WTC11 (cell line): ENCODE measurements around the gene PTPRN2. TPM values are rescaled to one million over a fixed set of nuclear protein-coding genes. Genes with fewer than 3 reads are reported as not detected.

ENCODE experiments used
- ATAC-seq: fragments of 200-7000 bp; cut with Tn5 transposase; 2 replicates; pipeline ENCODE4 v1.10.0; 2021; ENCODE audit warnings: mild to moderate bottlenecking, moderate library complexity
- CTCF ChIA-PET: fragments of 300-600 bp; sonication (Branson Sonifier 250); formaldehyde crosslinking; loops from one replicate; lab custom pipeline; 2021; ENCODE audit warnings: antibody characterized with exemption; lab: Charles Lee
- POLR2A ChIA-PET: fragments of 350-600 bp; sonication (Branson Sonifier 250); formaldehyde crosslinking; loops from one replicate; lab custom pipeline; 2021; ENCODE audit warnings: antibody characterized with exemption; lab: Charles Lee
- DNase-seq: peaks from one replicate; pipeline ENCODE4 v3.0.0; 2021; ENCODE audit warnings: low spot score
- H3K27ac Mint-ChIP-seq: 2 replicates; pipeline ENCODE4 v1.8.0; 2021; ENCODE audit warnings: mixed read lengths
- H3K27me3 Mint-ChIP-seq: 2 replicates; pipeline ENCODE4 v1.8.0; 2021; ENCODE audit warnings: low read depth, mild to moderate bottlenecking, moderate library complexity, mixed read lengths
- H3K36me3 Mint-ChIP-seq: 2 replicates; pipeline ENCODE4 v1.8.0; 2021; ENCODE audit warnings: mixed read lengths
- H3K4me1 Mint-ChIP-seq: 2 replicates; pipeline ENCODE4 v1.8.0; 2022; ENCODE audit warnings: mixed read lengths
- H3K4me3 Mint-ChIP-seq: 2 replicates; pipeline ENCODE4 v1.8.0; 2021; ENCODE audit warnings: mild to moderate bottlenecking, moderate library complexity, mixed read lengths
- H3K9me3 Mint-ChIP-seq: 2 replicates; pipeline ENCODE4 v1.8.0; 2021; ENCODE audit warnings: mixed read lengths
- CBFB ChIP-seq: sonication (generic); formaldehyde crosslinking; IDR thresholded peaks from 2 replicates; pipeline ENCODE4 v1.8.1; 2022; ENCODE audit warnings: mild to moderate bottlenecking, low read depth, missing genetic modification reagents
- ELF4 ChIP-seq: sonication (generic); formaldehyde crosslinking; IDR thresholded peaks from 2 replicates; pipeline ENCODE4 v1.8.1; 2022; ENCODE audit warnings: low read depth, mild to moderate bottlenecking, moderate library complexity, missing genetic modification reagents
- RELA ChIP-seq: sonication (generic); formaldehyde crosslinking; IDR thresholded peaks from 2 replicates; pipeline ENCODE4 v1.8.1; 2022; ENCODE audit warnings: missing genetic modification reagents, mild to moderate bottlenecking, borderline replicate concordance
- SMAD4 ChIP-seq: sonication (generic); formaldehyde crosslinking; IDR thresholded peaks from 2 replicates; pipeline ENCODE4 v1.8.0; 2022; ENCODE audit warnings: mild to moderate bottlenecking, missing genetic modification reagents
- TEAD1 ChIP-seq: sonication (generic); formaldehyde crosslinking; IDR thresholded peaks from 2 replicates; pipeline ENCODE4 v1.8.0; 2022; ENCODE audit warnings: mild to moderate bottlenecking, missing genetic modification reagents
- ZBTB21 ChIP-seq: sonication (generic); formaldehyde crosslinking; IDR thresholded peaks from 2 replicates; pipeline ENCODE4 v1.8.1; 2023; ENCODE audit warnings: mild to moderate bottlenecking, missing genetic modification reagents, borderline replicate concordance
- ZNF138 ChIP-seq: sonication (generic); formaldehyde crosslinking; conservative IDR thresholded peaks from 2 replicates; pipeline ENCODE4 v1.8.1; 2022; ENCODE audit warnings: mild to moderate bottlenecking, moderate library complexity, missing genetic modification reagents
- total RNA-seq: library from RNA; stranded (reverse); gene quantifications from 3 replicates; pipeline ENCODE4 v1.2.3, GENCODE V29; 2021
- TF ChIP-seq, protein P1 (sequence below): sonication (generic); formaldehyde crosslinking; IDR thresholded peaks from 2 replicates; pipeline ENCODE4 v1.8.0; 2023; ENCODE audit warnings: mild to moderate bottlenecking, missing genetic modification reagents
- TF ChIP-seq, protein P2 (sequence below): sonication (generic); formaldehyde crosslinking; IDR thresholded peaks from 2 replicates; pipeline ENCODE4 v1.8.0; 2022; ENCODE audit warnings: mild to moderate bottlenecking, missing genetic modification reagents
- TF ChIP-seq, protein P3 (sequence below): fragments of 200-600 bp; IDR thresholded peaks from 2 replicates; pipeline ENCODE4 v1.8.0; 2022; ENCODE audit warnings: antibody characterized with exemption
- TF ChIP-seq, protein P4 (sequence below): sonication (generic); formaldehyde crosslinking; IDR thresholded peaks from 2 replicates; pipeline ENCODE4 v1.8.0; 2023; ENCODE audit warnings: missing genetic modification reagents
- TF ChIP-seq, protein P5 (sequence below): sonication (generic); formaldehyde crosslinking; IDR thresholded peaks from 2 replicates; pipeline ENCODE4 v1.8.0; 2022; ENCODE audit warnings: mild to moderate bottlenecking, missing genetic modification reagents
- TF ChIP-seq, protein P6 (sequence below): sonication (generic); formaldehyde crosslinking; IDR thresholded peaks from 2 replicates; pipeline ENCODE4 v1.8.0; 2022; ENCODE audit warnings: mild to moderate bottlenecking, missing genetic modification reagents
- TF ChIP-seq, protein P7 (sequence below): sonication (generic); formaldehyde crosslinking; conservative IDR thresholded peaks from 2 replicates; pipeline ENCODE4 v1.8.1; 2023; ENCODE audit warnings: mild to moderate bottlenecking, low read depth, missing genetic modification reagents, moderate library complexity

Gene PTPRN2
- total RNA-seq, 1 experiment from 2014 or later, result 4.7 TPM

DNA sequence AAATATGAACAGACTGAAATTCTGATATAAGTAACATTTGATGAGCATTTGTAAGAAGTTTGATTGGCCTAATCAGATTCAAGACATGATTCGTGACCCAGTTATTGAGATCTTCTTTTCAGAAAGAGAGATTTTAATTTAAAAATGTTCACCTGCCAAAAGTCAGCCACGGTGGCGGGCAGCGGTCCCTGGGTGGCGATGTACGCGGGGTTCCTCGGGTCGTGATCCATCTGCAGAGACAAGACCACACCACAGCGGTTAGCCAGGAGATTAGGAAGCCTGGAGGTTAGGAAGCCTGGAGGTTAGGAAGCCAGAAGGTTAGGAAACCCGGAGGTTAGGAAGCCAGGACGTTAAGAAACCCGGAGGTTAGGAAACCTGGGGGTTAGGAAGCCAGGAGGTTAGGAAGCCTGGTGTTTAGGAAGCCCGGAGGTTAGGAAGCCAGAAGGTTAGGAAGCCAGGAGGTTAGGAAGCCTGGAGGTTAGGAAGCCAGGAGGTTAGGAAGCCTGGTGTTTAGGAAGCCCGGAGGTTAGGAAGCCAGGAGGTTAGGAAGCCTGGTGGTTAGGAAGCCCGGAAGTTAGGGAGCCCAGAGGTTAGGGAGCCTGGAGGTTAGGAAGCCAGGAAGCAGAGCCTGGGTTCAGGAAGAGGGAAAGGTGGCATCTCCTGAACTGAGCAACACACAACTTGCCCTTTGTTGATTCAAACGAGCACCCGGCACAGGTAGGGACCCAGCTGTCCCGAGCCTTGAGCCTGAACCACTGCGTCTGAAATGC lies 992.4 kb downstream of the PTPRN2 start (continued):
- TF ChIP-seq, protein P1, sequence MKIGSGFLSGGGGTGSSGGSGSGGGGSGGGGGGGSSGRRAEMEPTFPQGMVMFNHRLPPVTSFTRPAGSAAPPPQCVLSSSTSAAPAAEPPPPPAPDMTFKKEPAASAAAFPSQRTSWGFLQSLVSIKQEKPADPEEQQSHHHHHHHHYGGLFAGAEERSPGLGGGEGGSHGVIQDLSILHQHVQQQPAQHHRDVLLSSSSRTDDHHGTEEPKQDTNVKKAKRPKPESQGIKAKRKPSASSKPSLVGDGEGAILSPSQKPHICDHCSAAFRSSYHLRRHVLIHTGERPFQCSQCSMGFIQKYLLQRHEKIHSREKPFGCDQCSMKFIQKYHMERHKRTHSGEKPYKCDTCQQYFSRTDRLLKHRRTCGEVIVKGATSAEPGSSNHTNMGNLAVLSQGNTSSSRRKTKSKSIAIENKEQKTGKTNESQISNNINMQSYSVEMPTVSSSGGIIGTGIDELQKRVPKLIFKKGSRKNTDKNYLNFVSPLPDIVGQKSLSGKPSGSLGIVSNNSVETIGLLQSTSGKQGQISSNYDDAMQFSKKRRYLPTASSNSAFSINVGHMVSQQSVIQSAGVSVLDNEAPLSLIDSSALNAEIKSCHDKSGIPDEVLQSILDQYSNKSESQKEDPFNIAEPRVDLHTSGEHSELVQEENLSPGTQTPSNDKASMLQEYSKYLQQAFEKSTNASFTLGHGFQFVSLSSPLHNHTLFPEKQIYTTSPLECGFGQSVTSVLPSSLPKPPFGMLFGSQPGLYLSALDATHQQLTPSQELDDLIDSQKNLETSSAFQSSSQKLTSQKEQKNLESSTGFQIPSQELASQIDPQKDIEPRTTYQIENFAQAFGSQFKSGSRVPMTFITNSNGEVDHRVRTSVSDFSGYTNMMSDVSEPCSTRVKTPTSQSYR, result no peak
- TF ChIP-seq, protein P2, sequence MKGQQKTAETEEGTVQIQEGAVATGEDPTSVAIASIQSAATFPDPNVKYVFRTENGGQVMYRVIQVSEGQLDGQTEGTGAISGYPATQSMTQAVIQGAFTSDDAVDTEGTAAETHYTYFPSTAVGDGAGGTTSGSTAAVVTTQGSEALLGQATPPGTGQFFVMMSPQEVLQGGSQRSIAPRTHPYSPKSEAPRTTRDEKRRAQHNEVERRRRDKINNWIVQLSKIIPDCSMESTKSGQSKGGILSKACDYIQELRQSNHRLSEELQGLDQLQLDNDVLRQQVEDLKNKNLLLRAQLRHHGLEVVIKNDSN (CRISPR knock-in tag), result peak; percentile 32; the same call in 1 of the 2 replicates
- TF ChIP-seq, protein P3, sequence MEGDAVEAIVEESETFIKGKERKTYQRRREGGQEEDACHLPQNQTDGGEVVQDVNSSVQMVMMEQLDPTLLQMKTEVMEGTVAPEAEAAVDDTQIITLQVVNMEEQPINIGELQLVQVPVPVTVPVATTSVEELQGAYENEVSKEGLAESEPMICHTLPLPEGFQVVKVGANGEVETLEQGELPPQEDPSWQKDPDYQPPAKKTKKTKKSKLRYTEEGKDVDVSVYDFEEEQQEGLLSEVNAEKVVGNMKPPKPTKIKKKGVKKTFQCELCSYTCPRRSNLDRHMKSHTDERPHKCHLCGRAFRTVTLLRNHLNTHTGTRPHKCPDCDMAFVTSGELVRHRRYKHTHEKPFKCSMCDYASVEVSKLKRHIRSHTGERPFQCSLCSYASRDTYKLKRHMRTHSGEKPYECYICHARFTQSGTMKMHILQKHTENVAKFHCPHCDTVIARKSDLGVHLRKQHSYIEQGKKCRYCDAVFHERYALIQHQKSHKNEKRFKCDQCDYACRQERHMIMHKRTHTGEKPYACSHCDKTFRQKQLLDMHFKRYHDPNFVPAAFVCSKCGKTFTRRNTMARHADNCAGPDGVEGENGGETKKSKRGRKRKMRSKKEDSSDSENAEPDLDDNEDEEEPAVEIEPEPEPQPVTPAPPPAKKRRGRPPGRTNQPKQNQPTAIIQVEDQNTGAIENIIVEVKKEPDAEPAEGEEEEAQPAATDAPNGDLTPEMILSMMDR, result no peak
- TF ChIP-seq ELF4, result no peak
- TF ChIP-seq, protein P4, sequence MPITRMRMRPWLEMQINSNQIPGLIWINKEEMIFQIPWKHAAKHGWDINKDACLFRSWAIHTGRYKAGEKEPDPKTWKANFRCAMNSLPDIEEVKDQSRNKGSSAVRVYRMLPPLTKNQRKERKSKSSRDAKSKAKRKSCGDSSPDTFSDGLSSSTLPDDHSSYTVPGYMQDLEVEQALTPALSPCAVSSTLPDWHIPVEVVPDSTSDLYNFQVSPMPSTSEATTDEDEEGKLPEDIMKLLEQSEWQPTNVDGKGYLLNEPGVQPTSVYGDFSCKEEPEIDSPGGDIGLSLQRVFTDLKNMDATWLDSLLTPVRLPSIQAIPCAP (CRISPR knock-in tag), result no peak
- TF ChIP-seq, protein P5, sequence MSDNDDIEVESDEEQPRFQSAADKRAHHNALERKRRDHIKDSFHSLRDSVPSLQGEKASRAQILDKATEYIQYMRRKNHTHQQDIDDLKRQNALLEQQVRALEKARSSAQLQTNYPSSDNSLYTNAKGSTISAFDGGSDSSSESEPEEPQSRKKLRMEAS (CRISPR knock-in tag), result 0 out of 2 replicates have a peak, but pooled peaks have one; percentile 29
- TF ChIP-seq SMAD4 (CRISPR knock-in tag), result peak; percentile 80; the same call in 1 of the 2 replicates
- TF ChIP-seq, all 79 proteins: peak for 5

DNA sequence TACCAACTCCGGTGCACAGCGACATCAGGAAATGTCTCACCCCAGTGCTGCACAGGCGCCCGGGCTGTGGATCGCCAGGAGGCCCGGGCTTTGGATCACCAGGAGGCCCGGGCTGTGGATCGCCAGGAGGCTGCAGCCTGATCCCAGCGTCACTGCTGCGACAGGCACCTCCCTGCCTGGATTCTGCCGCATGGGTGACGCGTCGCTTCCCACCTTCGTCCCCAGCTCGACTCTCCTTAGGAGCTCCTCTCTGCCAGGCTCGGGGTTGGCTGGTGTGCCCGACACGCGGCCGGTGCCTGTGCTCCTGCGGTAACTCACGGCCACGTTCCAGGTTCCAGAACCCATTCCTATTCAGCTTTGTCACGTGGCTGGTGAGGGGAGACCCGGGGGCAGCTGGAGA lies 993.3 kb downstream of the PTPRN2 start:
- Mint-ChIP-seq H3K9me3 (peaks cover 36% of the 10 kb centered on the region), H3K4me3 (no peak overlapping the region), H3K27me3 (peaks cover 100% of the 10 kb centered on the region), H3K36me3 (peaks cover 31% of the 10 kb centered on the region), H3K27ac (no peak overlapping the region), H3K4me1 (no peaks in the 10 kb centered on the region)
- ChIA-PET POLR2A (no interaction called here), CTCF (no interaction called here)
- ATAC-seq, result no peak
- no peak for DNase-seq
- TF ChIP-seq, protein P2 (CRISPR knock-in tag), result no peak
- TF ChIP-seq CBFB, result no peak
- TF ChIP-seq RELA (CRISPR knock-in tag), result no peak
- TF ChIP-seq, protein P6, sequence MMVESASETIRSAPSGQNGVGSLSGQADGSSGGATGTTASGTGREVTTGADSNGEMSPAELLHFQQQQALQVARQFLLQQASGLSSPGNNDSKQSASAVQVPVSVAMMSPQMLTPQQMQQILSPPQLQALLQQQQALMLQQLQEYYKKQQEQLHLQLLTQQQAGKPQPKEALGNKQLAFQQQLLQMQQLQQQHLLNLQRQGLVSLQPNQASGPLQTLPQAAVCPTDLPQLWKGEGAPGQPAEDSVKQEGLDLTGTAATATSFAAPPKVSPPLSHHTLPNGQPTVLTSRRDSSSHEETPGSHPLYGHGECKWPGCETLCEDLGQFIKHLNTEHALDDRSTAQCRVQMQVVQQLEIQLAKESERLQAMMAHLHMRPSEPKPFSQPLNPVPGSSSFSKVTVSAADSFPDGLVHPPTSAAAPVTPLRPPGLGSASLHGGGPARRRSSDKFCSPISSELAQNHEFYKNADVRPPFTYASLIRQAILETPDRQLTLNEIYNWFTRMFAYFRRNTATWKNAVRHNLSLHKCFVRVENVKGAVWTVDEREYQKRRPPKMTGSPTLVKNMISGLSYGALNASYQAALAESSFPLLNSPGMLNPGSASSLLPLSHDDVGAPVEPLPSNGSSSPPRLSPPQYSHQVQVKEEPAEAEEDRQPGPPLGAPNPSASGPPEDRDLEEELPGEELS (CRISPR knock-in tag), result no peak
- TF ChIP-seq, protein P7, sequence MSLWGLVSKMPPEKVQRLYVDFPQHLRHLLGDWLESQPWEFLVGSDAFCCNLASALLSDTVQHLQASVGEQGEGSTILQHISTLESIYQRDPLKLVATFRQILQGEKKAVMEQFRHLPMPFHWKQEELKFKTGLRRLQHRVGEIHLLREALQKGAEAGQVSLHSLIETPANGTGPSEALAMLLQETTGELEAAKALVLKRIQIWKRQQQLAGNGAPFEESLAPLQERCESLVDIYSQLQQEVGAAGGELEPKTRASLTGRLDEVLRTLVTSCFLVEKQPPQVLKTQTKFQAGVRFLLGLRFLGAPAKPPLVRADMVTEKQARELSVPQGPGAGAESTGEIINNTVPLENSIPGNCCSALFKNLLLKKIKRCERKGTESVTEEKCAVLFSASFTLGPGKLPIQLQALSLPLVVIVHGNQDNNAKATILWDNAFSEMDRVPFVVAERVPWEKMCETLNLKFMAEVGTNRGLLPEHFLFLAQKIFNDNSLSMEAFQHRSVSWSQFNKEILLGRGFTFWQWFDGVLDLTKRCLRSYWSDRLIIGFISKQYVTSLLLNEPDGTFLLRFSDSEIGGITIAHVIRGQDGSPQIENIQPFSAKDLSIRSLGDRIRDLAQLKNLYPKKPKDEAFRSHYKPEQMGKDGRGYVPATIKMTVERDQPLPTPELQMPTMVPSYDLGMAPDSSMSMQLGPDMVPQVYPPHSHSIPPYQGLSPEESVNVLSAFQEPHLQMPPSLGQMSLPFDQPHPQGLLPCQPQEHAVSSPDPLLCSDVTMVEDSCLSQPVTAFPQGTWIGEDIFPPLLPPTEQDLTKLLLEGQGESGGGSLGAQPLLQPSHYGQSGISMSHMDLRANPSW (CRISPR knock-in tag), result no peak
- no peak for TF ChIP-seq TEAD1 (CRISPR knock-in tag)
- no peak for TF ChIP-seq ZBTB21 (CRISPR knock-in tag)
- no peak for TF ChIP-seq ZNF138 (CRISPR knock-in tag)
